ENCODE results near the gene PCP4L1.
"Not testable (repeated sequence)": the region's sequence is repeated elsewhere in the genome, so short reads cannot be mapped to it uniquely, and the experiment has no call there.

Gene PCP4L1

DNA sequence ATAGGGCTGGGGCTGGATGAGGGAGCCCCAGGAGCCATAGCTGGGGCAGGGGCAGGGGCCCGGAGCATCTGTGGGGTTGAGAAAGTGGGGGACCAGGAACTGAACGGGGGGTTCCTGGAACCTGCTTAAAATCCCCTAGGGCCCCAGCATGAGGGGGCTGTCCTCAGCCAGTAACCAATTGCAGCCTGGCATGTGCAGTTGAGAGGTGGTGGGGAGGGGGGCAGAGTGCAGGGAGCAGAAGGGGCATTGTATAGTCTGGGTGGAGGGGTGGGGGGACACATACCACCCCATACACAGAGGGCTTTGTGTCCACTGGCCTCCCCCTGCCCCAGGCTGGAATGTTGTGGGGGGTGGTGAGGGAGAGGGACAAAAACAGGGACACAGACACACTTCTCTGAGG lies 51.3 kb downstream of the PCP4L1 start, which contains the start of gene MPZ:
MPZ (minus strand) TSS at position 101 of the 400 bp plus-strand sequence; CDS start at position 38, 63 bp downstream.
- DNase-seq: no peak
- Histone ChIP-seq H3K18ac (ENCODE audit: low read length) (no peak within 1 kb of the TSS), H2BK120ac (ENCODE audit: low read depth, low read length) (no peak within 1 kb of the TSS), H3K27me3 (ENCODE audit: insufficient read depth, low read length, poor library complexity) (no peaks in the 10 kb centered on the region), H2BK15ac (replicated peaks; ENCODE audit: low read depth) (no peak within 1 kb of the TSS), H3K4me3 (ENCODE audit: low read length) (no peak within 1 kb of the TSS), H3K23ac (ENCODE audit: low read length) (no peak within 1 kb of the TSS), H4K5ac (ENCODE audit: low read length) (no peak within 1 kb of the TSS), H3K4me1 (ENCODE audit: control insufficient read depth, low read depth, low read length) (peaks cover 3% of the 10 kb centered on the region), H3K9ac (ENCODE audit: low read length) (no peak within 1 kb of the TSS), H3K27ac (ENCODE audit: low read depth, low read length) (no peak within 1 kb of the TSS), H3K56ac (ENCODE audit: low read length) (no peak within 1 kb of the TSS), H3K79me2 (ENCODE audit: control insufficient read depth, insufficient read depth, low read length) (peaks cover 2% of the 10 kb centered on the region), H3K4ac (ENCODE audit: low read depth, low read length) (no peak within 1 kb of the TSS), H3K4me2 (ENCODE audit: low read length) (no peak within 1 kb of the TSS), H2AK5ac (ENCODE audit: low read length) (no peak within 1 kb of the TSS), H3K79me1 (ENCODE audit: low read length) (peaks cover under 1% of the 10 kb centered on the region), H4K8ac (ENCODE audit: low read depth, low read length) (no peak within 1 kb of the TSS), H3K36me3 (ENCODE audit: control insufficient read depth, insufficient read depth, low read length) (no peaks in the 10 kb centered on the region), H2BK5ac (ENCODE audit: low read length) (no peak within 1 kb of the TSS)
- WGBS (ENCODE audit: extremely low coverage, insufficient coverage, low lambda C conversion rate): no CpG with 5 or more reads among the region's 2 CpGs

- Histone ChIP-seq H3K23ac (ENCODE audit: low read length) (no peak overlapping the region), H3K18ac (ENCODE audit: low read length) (no peak overlapping the region), H2BK15ac (replicated peaks; ENCODE audit: low read depth) (no peak overlapping the region), H2AK5ac (ENCODE audit: low read length) (no peak overlapping the region), H3K9ac (ENCODE audit: low read length) (no peak overlapping the region), H2BK120ac (ENCODE audit: low read depth, low read length) (no peak overlapping the region), H3K4me1 (ENCODE audit: control insufficient read depth, low read depth, low read length) (peaks cover 2% of the 10 kb centered on the region), H3K36me3 (ENCODE audit: control insufficient read depth, insufficient read depth, low read length) (no peaks in the 10 kb centered on the region), H3K27me3 (ENCODE audit: insufficient read depth, low read length, poor library complexity) (no peaks in the 10 kb centered on the region), H3K56ac (ENCODE audit: low read length) (no peak overlapping the region), H3K79me1 (ENCODE audit: low read length) (peaks cover 2% of the 10 kb centered on the region), H3K79me2 (ENCODE audit: control insufficient read depth, insufficient read depth, low read length) (peaks cover 6% of the 10 kb centered on the region), H4K5ac (ENCODE audit: low read length) (no peak overlapping the region), H3K4ac (ENCODE audit: low read depth, low read length) (no peak overlapping the region), H3K4me2 (ENCODE audit: low read length) (no peak overlapping the region), H3K27ac (ENCODE audit: low read depth, low read length) (no peak overlapping the region), H4K8ac (ENCODE audit: low read depth, low read length) (no peak overlapping the region), H2BK5ac (ENCODE audit: low read length) (no peak overlapping the region), H3K4me3 (ENCODE audit: low read length) (no peak overlapping the region)
- WGBS (ENCODE audit: extremely low coverage, insufficient coverage, low lambda C conversion rate): no CpG with 5 or more reads among the region's 4 CpGs
- DNase-seq: no peak
Observed at GRCh38 chr1:161311595-161312181, 53.1 kb downstream of the PCP4L1 start.

- H3K4ac ChIP-seq (ENCODE audit: low read depth, low read length): no peak overlapping the region
- H3K4me1 ChIP-seq (ENCODE audit: control insufficient read depth, low read depth, low read length): peaks cover 2% of the 10 kb centered on the region
- H3K36me3 ChIP-seq (ENCODE audit: control insufficient read depth, insufficient read depth, low read length): no peaks in the 10 kb centered on the region
- H3K4me3 ChIP-seq (ENCODE audit: low read length): peak overlapping the region; percentile 10
- H3K56ac ChIP-seq (ENCODE audit: low read length): peak overlapping the region; percentile 87
- no peaks in the 10 kb centered on the region for H3K27me3 ChIP-seq (ENCODE audit: insufficient read depth, low read length, poor library complexity)
- H2BK5ac ChIP-seq (ENCODE audit: low read length): no peak overlapping the region
- DNase-seq: no peak
- H2BK15ac ChIP-seq (replicated peaks; ENCODE audit: low read depth): no peak overlapping the region
- H3K4me2 ChIP-seq (ENCODE audit: low read length): peak overlapping the region; percentile 48
- H3K27ac ChIP-seq (ENCODE audit: low read depth, low read length): peak overlapping the region; percentile 39
- H3K79me1 ChIP-seq (ENCODE audit: low read length): peaks cover 3% of the 10 kb centered on the region
- no peak overlapping the region for H3K23ac ChIP-seq (ENCODE audit: low read length)
- H3K79me2 ChIP-seq (ENCODE audit: control insufficient read depth, insufficient read depth, low read length): peaks cover 6% of the 10 kb centered on the region
- WGBS (ENCODE audit: extremely low coverage, insufficient coverage, low lambda C conversion rate): no CpG with 5 or more reads among the region's 28 CpGs
- H4K5ac ChIP-seq (ENCODE audit: low read length): no peak overlapping the region
- H4K8ac ChIP-seq (ENCODE audit: low read depth, low read length): no peak overlapping the region
- peak overlapping the region; percentile 86 for H3K9ac ChIP-seq (ENCODE audit: low read length)
- no peak overlapping the region for H2AK5ac ChIP-seq (ENCODE audit: low read length)
- H3K18ac ChIP-seq (ENCODE audit: low read length): no peak overlapping the region
- H2BK120ac ChIP-seq (ENCODE audit: low read depth, low read length): no peak overlapping the region
Observed at GRCh38 chr1:161313554-161314200, 55.1 kb downstream of the PCP4L1 start.

- Histone ChIP-seq H3K36me3 (ENCODE audit: control insufficient read depth, insufficient read depth, low read length) (no peaks in the 10 kb centered on the region), H3K27ac (ENCODE audit: low read depth, low read length) (peak within 1 kb of the TSS; percentile 80), H3K79me2 (ENCODE audit: control insufficient read depth, insufficient read depth, low read length) (peaks cover 6% of the 10 kb centered on the region), H2BK120ac (ENCODE audit: low read depth, low read length) (no peak within 1 kb of the TSS), H3K4me3 (ENCODE audit: low read length) (peak within 1 kb of the TSS; percentile 86), H3K9ac (ENCODE audit: low read length) (peak within 1 kb of the TSS; percentile 92), H2BK15ac (replicated peaks; ENCODE audit: low read depth) (no peak within 1 kb of the TSS), H4K5ac (ENCODE audit: low read length) (no peak within 1 kb of the TSS), H3K56ac (ENCODE audit: low read length) (peak within 1 kb of the TSS; percentile 95), H3K27me3 (ENCODE audit: insufficient read depth, low read length, poor library complexity) (no peaks in the 10 kb centered on the region), H4K8ac (ENCODE audit: low read depth, low read length) (peak within 1 kb of the TSS; percentile 97), H3K79me1 (ENCODE audit: low read length) (peaks cover 3% of the 10 kb centered on the region), H3K4me1 (ENCODE audit: control insufficient read depth, low read depth, low read length) (peaks cover 2% of the 10 kb centered on the region), H3K18ac (ENCODE audit: low read length) (peak within 1 kb of the TSS; percentile 82), H2AK5ac (ENCODE audit: low read length) (no peak within 1 kb of the TSS), H2BK5ac (ENCODE audit: low read length) (no peak within 1 kb of the TSS), H3K23ac (ENCODE audit: low read length) (no peak within 1 kb of the TSS), H3K4ac (ENCODE audit: low read depth, low read length) (no peak within 1 kb of the TSS), H3K4me2 (ENCODE audit: low read length) (peak within 1 kb of the TSS; percentile 81)
- peak; percentile 96 for DNase-seq
- WGBS (ENCODE audit: extremely low coverage, insufficient coverage, low lambda C conversion rate): no CpG with 5 or more reads among the region's 45 CpGs
Observed at GRCh38 chr1:161314201-161314981, 55.8 kb downstream of the PCP4L1 start, which contains the start of gene SDHC. TSS of gene SDHC (plus strand) at chr1:161314381. CDS start at chr1:161314406, 25 bp downstream.

DNA sequence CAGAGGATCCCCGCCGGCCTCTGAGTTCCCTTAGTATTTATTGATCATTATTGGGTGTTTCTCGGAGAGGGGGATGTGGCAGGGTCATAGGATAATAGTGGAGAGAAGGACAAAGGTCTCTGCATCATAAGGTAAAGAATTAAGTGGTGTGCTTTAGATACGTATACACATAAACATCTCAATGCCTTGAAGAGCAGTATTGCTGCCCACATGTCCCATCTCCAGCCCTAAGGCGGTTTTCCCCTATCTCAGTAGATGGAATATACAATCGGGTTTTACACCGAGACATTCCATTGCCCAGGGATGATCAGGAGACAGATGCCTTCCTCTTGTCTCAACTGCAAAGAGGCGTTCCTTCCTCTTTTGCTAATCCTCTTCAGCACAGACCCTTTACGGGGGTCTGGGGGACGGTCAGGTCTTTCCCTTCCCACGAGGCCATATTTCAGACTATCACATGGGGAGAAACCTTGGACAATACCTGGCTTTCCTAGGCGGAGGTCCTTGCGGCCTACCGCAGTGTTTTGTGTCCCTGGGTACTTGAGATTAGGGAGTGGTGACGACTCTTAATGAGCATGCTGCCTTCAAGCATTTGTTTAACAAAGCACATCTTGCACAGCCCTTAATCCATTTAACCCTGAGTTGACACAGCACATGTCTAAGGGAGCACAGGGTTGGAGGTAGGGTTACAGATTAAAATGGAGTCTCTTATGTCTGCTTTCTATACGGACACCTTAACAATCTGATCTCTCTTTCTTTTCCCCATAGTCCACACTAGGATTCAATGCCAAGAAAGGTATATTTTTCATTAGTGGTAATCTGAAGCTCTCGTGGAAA lies 57.5 kb downstream of the PCP4L1 start:
- not testable (repeated sequence) for H3K23ac ChIP-seq (ENCODE audit: low read length); H3K18ac ChIP-seq (ENCODE audit: low read length); H3K4me2 ChIP-seq (ENCODE audit: low read length); H3K4me3 ChIP-seq (ENCODE audit: low read length); H2BK120ac ChIP-seq (ENCODE audit: low read depth, low read length); H3K56ac ChIP-seq (ENCODE audit: low read length); H2BK15ac ChIP-seq (replicated peaks; ENCODE audit: low read depth); H4K5ac ChIP-seq (ENCODE audit: low read length); H3K4ac ChIP-seq (ENCODE audit: low read depth, low read length); H3K27me3 ChIP-seq (ENCODE audit: insufficient read depth, low read length, poor library complexity); H3K27ac ChIP-seq (ENCODE audit: low read depth, low read length); H3K36me3 ChIP-seq (ENCODE audit: control insufficient read depth, insufficient read depth, low read length); H3K9ac ChIP-seq (ENCODE audit: low read length); H2BK5ac ChIP-seq (ENCODE audit: low read length); H3K4me1 ChIP-seq (ENCODE audit: control insufficient read depth, low read depth, low read length); H2AK5ac ChIP-seq (ENCODE audit: low read length); H3K79me1 ChIP-seq (ENCODE audit: low read length); H4K8ac ChIP-seq (ENCODE audit: low read depth, low read length); H3K79me2 ChIP-seq (ENCODE audit: control insufficient read depth, insufficient read depth, low read length)
- WGBS (ENCODE audit: extremely low coverage, insufficient coverage, low lambda C conversion rate): no CpG with 5 or more reads among the region's 17 CpGs
- DNase-seq: peak; percentile 72

Measured in mesendoderm (in vitro differentiated cells).